NCI-H2029 (cell line): ENCODE measurements around the gene MAGI2.
"Not testable (repeated sequence)": the region's sequence is repeated elsewhere in the genome, so short reads cannot be mapped to it uniquely, and the experiment has no call there.

ENCODE experiments used
- DNase-seq: peaks from one replicate; lab custom pipeline; 2025; lab: John Stamatoyannopoulos, UW

Gene MAGI2

DNA sequence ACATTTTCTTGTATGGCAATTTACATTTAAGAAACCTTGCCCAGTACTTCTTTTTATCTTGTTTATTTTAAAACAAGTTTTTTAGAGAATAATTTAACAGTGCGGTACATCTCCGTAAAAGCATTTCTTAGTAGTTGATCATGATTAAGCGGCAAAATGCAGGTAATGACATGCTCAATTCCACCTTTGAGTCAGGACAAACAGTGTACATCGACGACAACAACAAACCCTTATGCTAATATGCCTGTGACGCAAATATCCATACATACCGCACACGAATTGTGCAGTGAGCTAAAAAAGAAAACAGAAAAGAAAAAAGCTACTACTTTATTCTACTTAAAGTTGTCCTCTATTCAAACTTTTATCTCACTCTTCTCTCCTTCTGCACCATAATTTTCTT, 1.9 kb downstream of the MAGI2 start:
- no peak for DNase-seq

DNA sequence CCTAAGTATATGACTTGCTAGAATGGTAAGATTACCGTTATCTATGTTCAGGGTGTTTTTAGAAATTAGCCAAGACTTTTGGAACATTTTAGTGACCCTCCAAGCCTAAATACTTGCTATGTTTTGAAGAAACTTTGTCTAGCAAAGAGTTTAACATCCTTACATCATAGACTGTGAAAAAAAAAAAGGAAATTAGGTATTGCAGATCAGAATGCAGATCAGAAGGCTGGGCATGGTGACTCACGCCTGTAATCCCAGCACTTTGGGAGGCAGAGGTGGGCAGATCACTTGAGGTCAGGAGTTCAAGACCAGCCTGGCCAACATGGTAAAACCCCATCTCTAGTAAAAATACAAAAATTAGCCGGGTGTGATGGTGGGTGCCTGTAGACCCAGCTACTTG, 10.7 kb downstream of the MAGI2 start:
- DNase-seq: not testable (repeated sequence)

DNA sequence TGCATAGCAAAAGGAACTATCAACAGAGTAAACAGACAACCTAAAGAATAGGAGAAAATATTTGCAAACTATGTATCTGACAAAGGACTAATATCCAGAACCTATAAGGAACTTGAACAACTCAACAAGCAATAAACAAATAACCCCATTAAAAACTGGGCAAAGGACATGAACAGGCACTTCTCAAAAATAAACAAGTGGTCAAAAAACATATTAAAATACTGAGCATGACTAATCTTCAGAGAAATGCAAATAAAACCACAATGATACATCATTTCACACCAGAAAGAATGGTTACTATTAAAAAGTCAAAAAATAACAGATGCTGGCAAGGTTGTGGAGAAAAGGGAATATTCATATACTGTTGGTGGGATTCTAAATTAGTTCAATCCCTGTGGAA, 17.1 kb downstream of the MAGI2 start:
- no peak for DNase-seq

DNA sequence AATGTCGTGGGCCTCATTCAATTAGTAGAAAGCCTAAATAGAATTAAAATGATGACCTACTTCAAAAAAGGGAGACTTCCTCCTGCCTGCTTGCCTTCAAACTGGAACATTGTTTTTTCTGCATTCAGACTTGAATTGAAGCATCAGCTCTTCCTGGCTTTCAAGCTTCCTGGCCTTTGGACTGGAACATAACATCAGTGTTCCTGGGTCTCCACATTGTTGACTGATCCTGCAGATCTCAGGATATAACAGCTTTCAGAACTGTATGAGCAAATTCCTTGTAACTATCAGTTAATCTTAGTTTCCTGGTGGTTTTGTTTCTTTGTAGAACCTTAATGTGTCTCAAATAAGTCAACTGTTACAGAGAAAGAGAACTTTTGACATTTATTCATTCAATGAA, 18.6 kb downstream of the MAGI2 start:
- no peak for DNase-seq

DNA sequence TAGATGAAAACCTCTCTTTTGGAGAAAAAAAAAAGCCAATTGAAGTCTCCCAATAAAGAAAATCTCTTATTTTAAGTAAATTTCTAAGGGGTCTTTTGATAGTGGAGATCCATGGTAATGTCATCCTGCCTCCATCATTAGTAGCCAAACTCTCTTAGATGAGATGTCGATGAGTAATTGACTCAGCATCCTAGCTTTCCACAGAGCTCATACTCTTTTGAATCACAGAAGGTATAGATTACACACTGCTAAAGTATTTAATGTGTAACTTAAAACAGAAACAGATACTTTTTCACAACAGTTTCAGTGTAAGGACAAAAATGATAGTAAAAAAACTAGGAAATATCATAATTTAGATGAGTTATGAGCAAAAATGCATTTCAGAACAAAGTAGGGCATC, 19.4 kb downstream of the MAGI2 start:
- no peak for DNase-seq

DNA sequence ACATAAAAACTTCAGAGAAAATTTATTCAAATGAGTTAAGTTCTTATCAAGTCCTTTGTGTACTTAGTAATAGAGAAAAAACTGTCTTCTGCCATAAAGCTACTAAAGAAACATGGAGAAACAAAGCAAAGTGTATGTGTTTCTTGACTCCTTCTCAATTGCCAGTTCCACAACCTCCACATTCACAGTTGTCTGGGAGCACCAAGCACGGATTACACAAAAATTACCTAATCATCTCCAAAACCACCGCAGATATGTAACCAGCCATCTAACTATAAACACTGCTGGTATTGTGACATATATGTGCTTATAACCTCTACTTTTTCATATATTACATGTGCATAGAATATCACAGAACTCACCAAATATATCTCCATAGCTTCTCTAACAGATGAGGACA, 23.1 kb downstream of the MAGI2 start:
- DNase-seq: no peak

DNA sequence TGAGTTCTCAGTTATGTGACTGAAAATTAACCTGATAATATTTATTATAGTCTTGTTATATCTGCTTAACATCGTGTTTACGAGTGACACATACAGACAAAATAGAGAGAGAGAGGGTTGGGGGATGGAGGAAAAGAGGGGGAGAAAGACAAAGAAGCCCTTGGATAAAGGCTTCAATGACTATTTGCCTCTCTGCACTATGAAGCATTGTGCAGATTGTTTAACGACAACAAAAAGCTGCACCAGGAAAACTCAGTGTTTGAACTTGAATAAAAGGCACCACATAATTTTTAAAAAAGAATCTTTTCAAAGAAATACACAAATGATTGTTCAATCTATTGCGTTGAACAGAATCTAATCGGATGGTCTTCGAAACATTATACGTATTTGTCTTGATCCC, 27.8 kb downstream of the MAGI2 start:
- DNase-seq: no peak

DNA sequence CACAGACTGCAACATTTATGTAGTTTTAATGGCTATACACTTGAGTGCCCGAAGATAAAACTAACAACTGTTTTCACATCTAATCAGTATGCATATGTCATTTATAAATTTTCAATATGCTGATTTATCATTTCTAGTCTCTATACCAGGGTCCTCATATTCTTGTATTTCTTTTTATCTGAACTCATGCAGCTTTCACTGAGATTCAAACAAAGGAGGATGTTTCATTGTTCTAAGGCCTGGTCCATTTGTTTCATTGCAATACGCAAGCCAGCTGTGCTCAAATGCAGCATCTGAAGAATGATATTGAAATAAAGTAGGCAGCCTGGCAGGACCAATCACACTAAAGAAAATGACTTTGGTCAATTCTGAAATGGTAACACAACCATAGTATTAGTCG, 31.7 kb downstream of the MAGI2 start:
- DNase-seq: no peak

DNA sequence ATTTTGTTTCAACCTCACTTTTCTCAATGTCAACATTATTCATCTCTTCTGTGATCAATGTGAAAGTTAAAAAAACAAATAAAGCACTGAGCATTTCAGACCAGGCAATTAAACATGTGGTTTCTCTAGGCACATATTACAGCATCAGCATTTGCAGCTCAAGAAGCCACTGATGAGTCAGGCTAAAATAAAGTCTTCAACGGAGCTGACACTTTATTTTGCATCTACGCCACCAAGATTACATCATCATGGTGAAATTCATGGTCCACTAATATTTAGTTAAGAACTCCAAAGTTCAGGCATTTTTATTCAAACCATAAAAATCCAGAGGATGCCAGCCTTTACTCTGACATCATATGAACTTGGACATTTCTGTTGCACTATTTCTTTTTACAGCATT, 33.0 kb downstream of the MAGI2 start:
- no peak for DNase-seq

DNA sequence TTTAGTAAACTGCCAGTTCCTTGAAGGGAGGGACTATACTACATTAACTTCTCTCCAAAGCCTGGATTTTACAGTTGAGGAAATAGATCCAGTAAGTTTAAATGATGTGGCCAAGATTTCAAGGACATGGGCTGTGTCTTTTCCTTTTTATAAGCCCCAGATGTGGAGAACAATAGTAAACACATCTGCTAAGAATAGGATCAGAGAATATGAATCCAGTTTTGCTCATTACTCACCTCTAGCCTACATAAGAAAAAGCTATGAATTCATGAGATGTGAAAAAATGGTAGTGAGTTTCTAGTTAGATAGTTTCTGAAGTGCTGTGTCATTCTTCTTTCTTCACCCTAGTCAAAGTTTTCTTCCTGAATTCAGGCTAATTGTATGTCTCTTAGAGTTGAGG, 38.6 kb downstream of the MAGI2 start:
- DNase-seq: no peak

DNA sequence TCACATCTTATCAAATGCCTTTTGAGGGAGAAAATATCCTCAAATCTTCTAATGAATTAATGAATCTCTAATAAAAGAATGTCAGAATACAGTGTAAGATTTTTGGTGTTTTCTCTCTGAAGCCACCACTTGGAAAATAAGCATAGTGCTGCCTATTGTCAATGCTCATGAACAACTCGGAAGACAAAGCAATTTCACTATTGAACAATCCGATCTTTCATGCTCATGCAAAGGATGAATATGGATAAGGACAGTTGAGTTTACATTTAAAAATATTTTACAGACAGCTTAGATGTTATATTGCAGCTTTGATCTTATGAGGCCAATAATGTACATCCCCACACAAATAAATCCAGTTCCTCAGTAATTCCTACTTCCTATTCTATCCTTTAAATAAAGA, 40.6 kb downstream of the MAGI2 start:
- DNase-seq: no peak

DNA sequence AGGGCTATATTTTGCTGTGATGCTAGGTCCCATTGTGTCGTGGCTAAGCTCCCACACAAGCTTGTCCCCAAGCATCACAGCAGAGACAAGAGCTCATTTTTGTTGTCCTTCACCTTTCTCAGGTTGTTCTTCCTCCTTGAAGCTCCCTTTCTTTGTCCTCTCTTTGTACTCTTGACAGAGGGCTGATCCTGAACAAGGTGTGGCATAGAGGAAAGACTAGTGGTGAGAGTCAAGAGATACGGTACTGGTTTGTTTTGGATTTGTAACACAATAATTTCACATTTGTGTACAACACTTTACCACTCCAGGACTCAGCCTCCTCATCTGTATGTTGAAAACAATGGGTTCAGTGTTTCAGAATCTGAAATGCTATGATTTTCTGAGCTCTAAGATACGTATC, 41.0 kb downstream of the MAGI2 start:
- DNase-seq: no peak

DNA sequence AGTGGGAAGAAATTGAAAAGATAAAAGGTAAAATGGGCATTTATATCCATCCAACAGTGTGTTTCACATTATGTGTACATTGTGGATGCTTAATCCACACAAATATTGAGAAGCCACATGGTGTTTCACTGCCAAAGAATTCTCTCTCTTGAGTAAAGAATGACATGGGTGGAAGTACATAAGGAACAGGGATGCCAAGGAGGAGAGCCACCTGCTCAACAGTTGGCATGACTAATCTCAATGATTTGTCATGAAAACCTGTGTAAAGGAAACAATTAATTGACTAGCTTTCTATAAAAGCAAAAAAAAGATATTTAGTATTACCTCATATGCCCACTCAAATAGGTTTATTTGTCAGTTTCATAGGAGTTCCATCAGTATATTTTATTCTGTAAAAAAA, 43.1 kb downstream of the MAGI2 start:
- DNase-seq: no peak

DNA sequence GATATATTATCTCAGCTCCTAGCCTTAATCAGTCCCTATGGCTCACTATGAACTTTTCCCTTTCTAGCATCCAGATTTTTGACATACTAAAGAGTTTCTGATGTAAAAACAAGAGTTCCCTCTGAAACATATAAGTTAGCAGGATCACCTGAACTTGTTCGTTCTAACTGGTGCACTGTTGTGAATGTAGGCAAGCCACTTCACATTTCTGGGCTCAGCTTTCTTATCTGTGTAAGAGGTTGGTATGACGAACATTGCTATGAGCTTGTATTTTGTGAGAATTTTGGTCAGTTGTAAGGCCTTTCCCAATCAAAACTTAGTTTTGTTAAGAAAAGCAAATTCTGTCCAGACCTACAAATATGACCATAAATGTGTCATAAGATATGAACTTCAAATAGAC, 46.1 kb downstream of the MAGI2 start:
- no peak for DNase-seq

DNA sequence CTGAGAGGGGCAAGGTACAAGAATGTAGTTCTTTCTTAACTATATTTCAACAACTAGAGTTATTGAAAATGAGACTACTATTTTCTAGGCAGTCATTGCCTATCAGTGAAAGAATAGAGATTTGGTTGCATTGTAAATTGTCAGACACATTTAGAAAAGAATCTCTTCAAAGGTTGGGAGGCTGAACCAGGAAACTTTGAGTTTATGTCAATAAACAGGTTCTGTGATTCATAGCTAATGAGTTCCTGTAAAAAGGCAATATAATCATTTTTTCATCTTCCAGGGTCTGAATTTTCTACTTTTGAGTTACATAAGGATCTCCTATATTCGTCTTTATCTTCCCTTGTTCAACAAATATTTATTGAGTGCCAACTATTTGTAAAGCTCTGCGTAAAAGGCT, 47.1 kb downstream of the MAGI2 start:
- DNase-seq: no peak

DNA sequence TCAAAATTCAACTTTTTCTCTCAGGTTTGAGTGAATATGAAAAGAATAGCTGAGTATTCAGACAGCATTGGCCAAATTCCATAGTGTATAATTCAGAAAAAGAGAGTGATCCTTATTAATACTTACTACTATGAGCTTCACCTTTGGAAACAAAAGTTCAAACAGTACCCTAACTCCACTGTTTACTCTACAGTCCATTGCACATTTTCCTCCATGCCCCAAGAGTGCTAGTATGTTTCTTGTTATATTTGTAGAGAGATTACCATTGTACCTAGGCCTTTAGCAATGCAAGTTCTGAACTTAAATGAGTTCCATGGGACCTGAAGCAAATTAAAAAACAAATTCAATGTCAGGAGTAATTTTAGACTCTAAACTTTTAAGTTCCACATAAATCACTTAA, 48.1 kb downstream of the MAGI2 start:
- no peak for DNase-seq

DNA sequence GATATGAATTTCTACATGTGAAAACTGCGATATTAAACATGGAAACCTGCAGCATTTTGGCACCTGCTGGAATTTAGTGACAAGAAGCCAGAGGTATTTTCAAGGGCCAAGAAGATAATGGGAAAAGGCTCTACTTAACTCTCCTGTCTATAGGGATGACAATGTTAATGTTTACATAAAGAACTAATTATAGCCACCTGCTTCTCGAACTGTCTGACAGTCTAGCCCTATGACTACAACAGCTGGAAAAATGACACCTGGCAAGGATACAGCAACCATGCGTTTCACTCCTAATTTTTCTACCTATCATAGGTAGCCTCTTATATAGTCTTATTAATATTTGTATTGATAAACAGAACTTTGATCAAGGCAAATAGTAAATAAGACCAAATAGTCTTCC, 49.6 kb downstream of the MAGI2 start:
- peak; percentile 53 for DNase-seq

DNA sequence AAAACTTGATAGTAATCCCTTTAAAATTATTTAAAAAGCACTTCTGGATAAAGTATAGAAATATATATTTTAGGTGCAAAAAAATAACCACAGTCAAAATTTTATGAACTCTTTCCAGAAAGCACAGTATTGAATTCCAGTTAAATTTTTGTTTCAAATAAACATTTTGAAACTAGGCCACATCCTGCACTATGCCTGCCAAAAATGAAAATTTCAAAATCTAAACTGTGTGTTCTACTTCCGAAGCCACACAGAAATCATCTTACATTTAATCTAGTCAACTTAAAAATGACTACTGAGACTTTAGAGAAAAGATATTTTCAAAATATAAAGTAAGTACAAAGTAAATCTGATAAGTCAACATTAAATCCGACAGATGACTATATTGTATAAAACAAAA, 50.0 kb downstream of the MAGI2 start:
- no peak for DNase-seq

DNA sequence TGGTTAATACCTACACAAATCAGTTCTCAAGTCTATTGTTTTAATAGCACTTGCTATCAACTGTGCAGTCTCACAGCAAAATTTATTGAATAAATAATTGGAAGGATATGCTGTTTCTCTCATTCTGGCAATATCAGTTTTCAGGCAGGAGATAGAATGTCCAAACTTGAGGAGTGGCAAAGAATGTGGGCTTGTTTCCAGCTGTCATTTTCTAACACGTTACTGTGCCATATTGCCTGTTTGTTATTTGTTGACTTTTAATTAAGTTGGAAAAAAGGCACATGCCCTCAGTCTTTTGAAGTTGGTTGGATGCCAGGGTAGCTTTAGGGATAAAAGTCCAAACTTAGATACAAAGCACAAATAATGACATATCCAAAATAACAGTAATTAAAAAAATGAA, 52.2 kb downstream of the MAGI2 start:
- DNase-seq: no peak

DNA sequence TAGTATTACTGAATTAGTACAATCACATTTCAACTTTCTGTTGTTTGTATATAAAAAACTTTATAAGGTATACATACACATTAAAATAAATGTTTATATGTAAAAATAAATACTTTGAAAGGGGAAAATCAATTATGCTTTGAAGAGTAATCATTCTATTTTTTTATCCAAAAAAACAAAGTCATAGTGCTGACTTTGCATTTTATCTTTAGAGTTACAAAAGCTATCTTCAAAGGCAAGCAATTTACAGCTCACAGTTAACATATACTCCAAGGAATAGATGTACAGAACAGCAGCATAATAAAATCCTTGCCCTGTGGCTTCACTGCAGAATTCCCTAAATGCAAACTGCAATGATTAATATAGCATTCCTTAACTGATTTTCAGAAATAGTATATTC, 53.2 kb downstream of the MAGI2 start:
- no peak for DNase-seq

DNA sequence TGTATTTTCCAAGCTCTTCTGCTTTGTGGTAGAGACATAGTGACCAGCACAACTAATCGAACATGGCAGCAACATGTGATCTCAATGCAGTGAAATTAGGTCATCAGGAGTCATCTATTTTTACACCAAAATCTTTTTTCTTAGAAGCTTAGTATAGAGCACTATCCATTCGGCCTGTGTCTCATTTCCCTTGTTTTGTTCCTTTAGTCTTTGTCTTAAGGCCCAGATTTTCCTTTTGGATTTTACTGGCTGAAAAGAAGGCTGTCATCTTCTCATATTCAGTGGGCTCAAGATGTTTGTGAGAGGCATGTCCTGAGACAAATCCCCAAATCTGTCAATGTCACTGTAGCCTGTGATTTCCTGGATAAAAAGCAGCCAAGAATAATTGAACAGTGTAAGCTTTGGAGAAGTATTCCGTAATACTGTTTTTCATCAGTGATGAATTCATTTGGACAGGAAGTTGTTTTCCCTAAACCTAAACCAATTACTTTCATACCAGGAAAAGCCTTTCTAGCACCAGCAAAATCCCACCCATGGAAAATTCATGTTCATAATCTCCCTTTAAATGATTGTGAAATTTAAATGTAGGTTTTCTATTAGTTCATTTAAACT, 55.2 kb downstream of the MAGI2 start:
- no peak for DNase-seq

DNA sequence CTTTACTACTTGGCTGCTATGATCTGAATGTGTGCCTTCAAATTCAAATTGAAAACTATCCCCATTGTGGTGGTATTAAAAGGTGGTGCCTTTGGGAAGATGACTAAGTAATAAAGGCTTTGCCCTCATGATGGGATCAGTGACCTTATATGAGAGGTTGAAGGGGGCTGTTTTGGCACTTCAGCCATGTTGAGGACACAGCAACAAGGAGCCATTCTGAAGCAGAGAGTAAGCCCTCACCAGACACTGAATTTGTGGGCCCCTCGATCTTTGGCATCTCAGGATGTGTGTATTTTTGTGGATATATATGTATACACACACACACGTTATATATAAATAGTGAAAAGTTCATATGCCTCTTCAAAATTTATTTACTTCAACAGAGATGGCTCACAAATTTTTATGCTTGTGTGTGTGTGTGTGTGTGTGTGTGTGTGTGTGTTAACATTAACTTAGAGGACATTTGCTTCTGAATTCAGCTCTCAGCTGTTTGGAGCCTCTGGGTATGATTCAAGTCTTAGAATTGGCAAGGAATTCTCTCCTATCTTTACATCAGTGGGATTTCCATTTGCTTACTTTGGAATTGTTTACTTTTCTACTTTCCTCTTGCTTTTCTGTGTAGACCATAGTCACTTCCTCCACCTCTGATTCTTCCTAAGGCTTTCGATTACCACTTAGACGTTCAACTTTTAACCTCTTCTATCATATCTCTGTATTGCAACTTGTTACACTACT, 66.6 kb downstream of the MAGI2 start:
- DNase-seq: no peak

DNA sequence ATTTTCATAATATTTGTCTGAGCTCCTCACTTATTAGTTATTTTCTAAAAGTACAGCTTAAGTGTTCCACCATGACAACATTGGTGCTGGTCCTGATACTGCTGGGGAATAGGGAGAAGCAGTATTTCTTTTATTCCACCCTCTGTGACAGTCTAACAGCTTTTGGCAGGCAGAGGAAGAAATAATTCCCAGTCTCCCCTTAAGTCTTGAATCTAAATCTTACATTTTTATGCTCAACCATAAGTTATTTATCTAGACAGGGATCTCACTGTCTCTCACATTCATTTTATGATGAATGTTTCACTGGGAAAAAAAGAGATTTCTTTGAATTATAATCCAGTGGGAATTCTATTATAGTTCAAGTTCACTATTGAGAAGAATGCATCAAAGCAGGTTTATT, 71.5 kb downstream of the MAGI2 start:
- no peak for DNase-seq

DNA sequence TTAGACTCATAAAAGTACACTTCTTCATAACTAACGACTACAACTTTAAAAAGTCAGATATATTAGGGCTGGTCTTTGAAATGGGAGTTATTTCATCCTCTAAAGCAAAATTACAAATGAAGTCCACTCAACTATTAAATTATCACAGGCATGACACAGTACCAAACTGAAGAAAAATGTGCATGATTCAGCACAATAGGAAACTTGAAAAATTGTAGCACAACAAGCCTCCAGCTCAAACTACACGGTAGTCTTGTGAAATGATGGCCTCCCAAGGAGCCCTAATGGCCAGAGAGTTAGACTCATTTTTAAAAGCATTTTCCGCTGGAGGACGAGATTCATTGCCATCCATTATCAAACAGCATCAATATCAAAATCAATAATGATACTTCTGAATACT, 76.4 kb downstream of the MAGI2 start:
- DNase-seq: no peak
